22Rv1 (cell line): ENCODE measurements around the gene ESYT3.
A peak's percentile ranks its signal among the peaks of the same experiment; 100 is the strongest.

Experiments used
- H3K27ac ChIP-seq: fragments of 450-650 bp; 2 replicates; pipeline ENCODE4 v1.5.1; 2017
- ZFX ChIP-seq: fragments of 450-650 bp; IDR thresholded peaks from 2 replicates; pipeline ENCODE4 v1.6.1; 2017; ENCODE audit warnings: antibody characterized with exemption, borderline replicate concordance
- TF ChIP-seq, protein P1 (sequence below): fragments of 450-650 bp; IDR thresholded peaks from 2 replicates; pipeline ENCODE4 v1.5.1; 2017; ENCODE audit warnings: mild to moderate bottlenecking

ESYT3 gene

GRCh38 chr3:138429665-138430064, 4.8 kb upstream of the ESYT3 start:
- no peak overlapping the region for H3K27ac ChIP-seq
- TF ChIP-seq, protein P1, sequence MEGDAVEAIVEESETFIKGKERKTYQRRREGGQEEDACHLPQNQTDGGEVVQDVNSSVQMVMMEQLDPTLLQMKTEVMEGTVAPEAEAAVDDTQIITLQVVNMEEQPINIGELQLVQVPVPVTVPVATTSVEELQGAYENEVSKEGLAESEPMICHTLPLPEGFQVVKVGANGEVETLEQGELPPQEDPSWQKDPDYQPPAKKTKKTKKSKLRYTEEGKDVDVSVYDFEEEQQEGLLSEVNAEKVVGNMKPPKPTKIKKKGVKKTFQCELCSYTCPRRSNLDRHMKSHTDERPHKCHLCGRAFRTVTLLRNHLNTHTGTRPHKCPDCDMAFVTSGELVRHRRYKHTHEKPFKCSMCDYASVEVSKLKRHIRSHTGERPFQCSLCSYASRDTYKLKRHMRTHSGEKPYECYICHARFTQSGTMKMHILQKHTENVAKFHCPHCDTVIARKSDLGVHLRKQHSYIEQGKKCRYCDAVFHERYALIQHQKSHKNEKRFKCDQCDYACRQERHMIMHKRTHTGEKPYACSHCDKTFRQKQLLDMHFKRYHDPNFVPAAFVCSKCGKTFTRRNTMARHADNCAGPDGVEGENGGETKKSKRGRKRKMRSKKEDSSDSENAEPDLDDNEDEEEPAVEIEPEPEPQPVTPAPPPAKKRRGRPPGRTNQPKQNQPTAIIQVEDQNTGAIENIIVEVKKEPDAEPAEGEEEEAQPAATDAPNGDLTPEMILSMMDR, result no peak
- TF ChIP-seq ZFX, result no peak

DNA sequence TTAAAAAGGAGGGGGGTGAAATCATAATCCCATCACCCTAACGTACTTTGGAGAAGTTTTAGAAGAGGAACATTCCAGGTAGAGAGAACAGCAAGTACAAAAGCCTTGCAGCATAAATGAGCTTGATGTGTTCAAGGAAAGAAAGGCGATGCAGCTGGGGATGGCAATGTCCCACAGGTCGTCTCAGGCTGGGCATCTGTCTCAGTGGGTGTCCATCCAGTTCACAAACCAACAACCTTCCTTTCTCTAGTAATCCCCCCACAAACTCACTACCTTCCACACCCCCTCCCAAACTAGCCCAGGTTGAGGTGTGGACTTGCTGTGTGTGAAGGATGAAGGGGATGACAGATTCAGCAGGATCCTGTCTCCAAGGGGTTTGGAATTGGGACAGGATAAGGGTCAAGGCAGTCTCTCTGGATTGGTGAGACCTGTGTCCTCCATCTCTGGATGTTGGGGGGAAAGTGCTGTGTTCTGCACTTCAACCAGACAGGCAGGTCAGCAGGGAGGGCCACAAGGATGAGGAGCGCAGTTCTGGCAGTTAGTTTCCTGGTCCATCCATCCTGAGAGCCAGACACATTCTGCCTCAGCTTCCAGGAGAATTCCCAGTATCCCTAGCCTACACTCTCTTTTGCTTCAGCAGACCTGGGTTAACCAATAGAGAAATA, 1.7 kb upstream of the ESYT3 start:
- no peak for TF ChIP-seq ZFX
- TF ChIP-seq, protein P1, result no peak
- no peak overlapping the region for H3K27ac ChIP-seq

- no peak for TF ChIP-seq ZFX
- TF ChIP-seq, protein P1, result no peak
- H3K27ac ChIP-seq, result 0 out of 2 replicates have a peak overlapping the region, but pooled peaks have one; percentile 29
These were observed 532 bp upstream of the ESYT3 start for GRCh38 chr3:138433892-138434275.

DNA sequence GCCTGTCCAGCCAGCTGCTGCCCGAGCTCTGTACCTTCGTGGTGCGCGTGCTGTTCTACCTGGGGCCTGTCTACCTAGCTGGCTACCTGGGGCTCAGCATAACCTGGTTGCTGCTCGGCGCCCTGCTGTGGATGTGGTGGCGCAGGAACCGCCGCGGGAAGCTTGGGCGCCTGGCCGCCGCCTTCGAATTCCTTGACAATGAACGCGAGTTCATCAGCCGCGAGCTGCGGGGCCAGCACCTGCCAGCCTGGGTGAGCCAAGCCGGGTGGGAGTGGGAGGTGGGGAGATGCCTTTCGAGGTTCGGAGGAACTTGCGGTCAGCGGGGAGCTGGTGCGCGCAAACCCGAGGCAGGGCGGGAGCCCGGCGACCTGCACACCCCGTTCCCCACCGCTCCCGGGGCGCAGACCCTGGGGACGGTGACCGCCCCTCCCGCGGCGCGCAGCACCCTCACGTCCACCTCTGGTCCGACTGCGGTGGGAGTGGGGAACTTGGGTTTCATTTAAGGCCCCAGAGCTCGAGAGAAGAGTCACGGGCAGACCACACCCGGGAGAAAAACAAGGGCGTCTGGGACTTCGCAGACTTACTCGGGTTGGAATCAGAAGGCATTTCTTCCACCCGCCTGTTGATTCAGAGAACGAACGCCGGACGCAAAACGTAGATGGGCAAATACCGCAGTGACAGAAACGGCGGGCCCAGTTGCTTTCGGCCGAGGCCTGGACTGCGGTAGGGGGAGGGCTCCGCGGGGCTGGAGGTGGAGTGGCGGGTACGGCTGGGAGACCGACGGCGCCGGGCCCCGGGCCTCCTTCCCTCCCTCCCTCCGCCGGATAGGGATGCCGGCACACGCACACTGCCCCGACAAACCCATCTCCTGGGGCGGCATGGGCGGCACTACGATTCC, 708 bp downstream of the ESYT3 start:
- H3K27ac ChIP-seq, result peak overlapping the region; percentile 29; the same call in 1 of the 2 replicates

GRCh38 chr3:138435840-138436239, 1.4 kb downstream of the ESYT3 start:
- no peak overlapping the region for H3K27ac ChIP-seq
- TF ChIP-seq ZFX, result no peak
- TF ChIP-seq, protein P1, result no peak

More for the DNA sequence above, 708 bp downstream of the ESYT3 start:
- no peak for TF ChIP-seq ZFX
- TF ChIP-seq, protein P1, result no peak

GRCh38 chr3:138437281-138437680, 2.9 kb downstream of the ESYT3 start:
- H3K27ac ChIP-seq, result no peak overlapping the region
- TF ChIP-seq ZFX, result no peak
- TF ChIP-seq, protein P1, result 0 out of 2 replicates have a peak, but pooled peaks have one; percentile 3

- no peak for TF ChIP-seq ZFX
- TF ChIP-seq, protein P1, result no peak
These were observed 4.5 kb downstream of the ESYT3 start for GRCh38 chr3:138438896-138439295.

More at GRCh38 chr3:138438896-138439295, 4.5 kb downstream of the ESYT3 start:
- no peak overlapping the region for H3K27ac ChIP-seq
